Calu3 (cell line): ENCODE results near the gene RHOBTB1. TPM values are rescaled to one million over a fixed set of nuclear protein-coding genes. Genes with fewer than 3 reads are reported as not detected.

ENCODE experiments used
- Bru-seq: library from RNA; stranded (reverse); fragments of 400-500 nt; gene quantifications from one replicate; lab custom pipeline; 2021; lab: Mats Ljungman, UMichigan
- BruChase-seq, 2 experiments: library from RNA; stranded (reverse); fragments of 400-500 nt; gene quantifications; one replicate each; lab custom pipeline; 2021; lab: Mats Ljungman, UMichigan
- BruUV-seq: library from RNA; stranded (reverse); fragments of 400-500 nt; replicated peaks from 2 replicates; lab custom pipeline; 2021; lab: Mats Ljungman, UMichigan
- CTCF ChIA-PET: fragments of 300-600 bp; sonication (Branson Sonifier 250); formaldehyde crosslinking; loops from one replicate; lab custom pipeline; 2022; ENCODE audit warnings: antibody characterized with exemption; lab: Charles Lee
- DNase-seq: peaks from one replicate; pipeline ENCODE4 v3.0.0; 2022
- H3K27ac Mint-ChIP-seq: one replicate; pipeline ENCODE4 v1.8.0; 2022; ENCODE audit warnings: mixed read lengths; ENCODE audit not compliant: unreplicated experiment
- H3K27me3 Mint-ChIP-seq: one replicate; pipeline ENCODE4 v1.8.0; 2022; ENCODE audit warnings: mixed read lengths; ENCODE audit not compliant: unreplicated experiment
- H3K36me3 Mint-ChIP-seq: one replicate; pipeline ENCODE4 v1.8.0; 2022; ENCODE audit warnings: mild to moderate bottlenecking, moderate library complexity, mixed read lengths; ENCODE audit not compliant: insufficient read depth, unreplicated experiment
- H3K4me1 Mint-ChIP-seq: one replicate; pipeline ENCODE4 v1.8.0; 2022; ENCODE audit warnings: mild to moderate bottlenecking, low read depth, mixed read lengths; ENCODE audit not compliant: unreplicated experiment
- H3K4me3 Mint-ChIP-seq: one replicate; pipeline ENCODE4 v1.8.0; 2022; ENCODE audit warnings: mild to moderate bottlenecking, low read depth, moderate library complexity, mixed read lengths; ENCODE audit not compliant: unreplicated experiment
- H3K9me3 Mint-ChIP-seq: one replicate; pipeline ENCODE4 v1.8.0; 2022; ENCODE audit warnings: low read depth, mixed read lengths; ENCODE audit not compliant: unreplicated experiment
- CTCF ChIP-seq: fragments of 200-600 bp; IDR thresholded peaks from one replicate; pipeline ENCODE4 v1.8.0; 2022; ENCODE audit warnings: antibody characterized with exemption; ENCODE audit not compliant: unreplicated experiment
- intact Hi-C: fragments of 100-400 bp; cut with micrococcal nuclease; formaldehyde crosslinking; loops from one replicate; pipeline ENCODE4 v1.10.0; 2022; ENCODE audit not compliant: unreplicated experiment
- long read RNA-seq: library from polyadenylated mRNA; stranded (forward); transcript quantifications from one replicate; pipeline ENCODE4 v2.0.0, GENCODE V29; 2022
- total RNA-seq: library from RNA; stranded (reverse); gene quantifications from 2 replicates; pipeline ENCODE4 v1.2.3, GENCODE V29; 2022

The RHOBTB1 gene
- total RNA-seq (9.8 and 10.2 TPM in 2 replicates), Bru-seq, nascent RNA (percentile 57 among the genes with signal in this experiment), BruChase-seq, experiment 1, labeled RNA remaining after a 6-hour chase (percentile 36 among the genes with signal in this experiment), BruChase-seq, experiment 2, labeled RNA remaining after a 2-hour chase (percentile 41 among the genes with signal in this experiment)
- long read RNA-seq, full-length matches to known transcripts, result 2 of 9 reads
- long read RNA-seq, partial matches to known transcripts, result 1 of 9 reads
- long read RNA-seq, other reads (novel, unspliced or antisense), result 6 of 9 reads

- CTCF ChIA-PET, result interaction anchor here (1.2 kb wide), 1 partner anchor 20 kb away, joined by 5 read pairs; no protein-coding TSS in a partner anchor
- Mint-ChIP-seq H3K4me3 (peak within 1 kb of the TSS; percentile 90), H3K27me3 (no peaks in the 10 kb centered on the region), H3K27ac (peak within 1 kb of the TSS; percentile 90), H3K9me3 (no peaks in the 10 kb centered on the region), H3K36me3 (peaks cover 24% of the 10 kb centered on the region), H3K4me1 (peaks cover 13% of the 10 kb centered on the region)
- intact Hi-C loops, result loop anchor here (5.0 kb wide), 1 partner anchor 62 kb away; no protein-coding TSS in a partner anchor
- no peak for TF ChIP-seq CTCF
- TSS peak; percentile 82 for BruUV-seq
- DNase-seq, result peak; percentile 81
Measured at GRCh38 chr10:60944058-60944909, at the start of gene RHOBTB1. RHOBTB1 (minus strand) TSS chr10:60944185; CDS start chr10:60911542, 32,643 bp downstream.

GRCh38 chr10:60992636-60993035 is 48.7 kb upstream of the RHOBTB1 start:
- H3K27ac Mint-ChIP-seq, result no peak overlapping the region
- no peaks in the 10 kb centered on the region for H3K36me3 Mint-ChIP-seq
- no peaks in the 10 kb centered on the region for H3K27me3 Mint-ChIP-seq
- peaks cover 8% of the 10 kb centered on the region for H3K9me3 Mint-ChIP-seq
- DNase-seq, result no peak
- intact Hi-C loops, result no loop called here
- BruUV-seq, result no TSS peak
- no peak overlapping the region for H3K4me3 Mint-ChIP-seq
- no peaks in the 10 kb centered on the region for H3K4me1 Mint-ChIP-seq
- no peak for TF ChIP-seq CTCF
- CTCF ChIA-PET, result no interaction called here

- no peak overlapping the region for H3K4me3 Mint-ChIP-seq
- CTCF ChIA-PET, result no interaction called here
- TF ChIP-seq CTCF, result no peak
- H3K4me1 Mint-ChIP-seq, result no peaks in the 10 kb centered on the region
- no peaks in the 10 kb centered on the region for H3K36me3 Mint-ChIP-seq
- H3K27ac Mint-ChIP-seq, result no peak overlapping the region
- no TSS peak for BruUV-seq
- no peaks in the 10 kb centered on the region for H3K27me3 Mint-ChIP-seq
- peaks cover 8% of the 10 kb centered on the region for H3K9me3 Mint-ChIP-seq
- intact Hi-C loops, result no loop called here
- no peak for DNase-seq
Measured at GRCh38 chr10:60990663-60991062, 46.7 kb upstream of the RHOBTB1 start.

GRCh38 chr10:60989400-60989876 is 45.5 kb upstream of the RHOBTB1 start:
- H3K36me3 Mint-ChIP-seq, result no peaks in the 10 kb centered on the region
- no peak for DNase-seq
- CTCF ChIA-PET, result no interaction called here
- H3K27ac Mint-ChIP-seq, result no peak overlapping the region
- H3K27me3 Mint-ChIP-seq, result no peaks in the 10 kb centered on the region
- intact Hi-C loops, result no loop called here
- BruUV-seq, result no TSS peak
- H3K4me3 Mint-ChIP-seq, result no peak overlapping the region
- peaks cover 8% of the 10 kb centered on the region for H3K9me3 Mint-ChIP-seq
- H3K4me1 Mint-ChIP-seq, result no peaks in the 10 kb centered on the region
- TF ChIP-seq CTCF, result no peak
